HUES64 (cell line): ENCODE results near the gene GATAD1.

Source experiments
- H3K27ac ChIP-seq: 2 replicates; pipeline ENCODE4 v1.7.0; 2013; ENCODE audit warnings: low read depth, low read length, inconsistent platforms
- H3K27me3 ChIP-seq: 2 replicates; pipeline ENCODE4 v1.6.1; 2013; ENCODE audit warnings: mild to moderate bottlenecking, low read length; ENCODE audit not compliant: insufficient read depth
- H3K36me3 ChIP-seq: 2 replicates; pipeline ENCODE4 v1.6.1; 2013; ENCODE audit warnings: mild to moderate bottlenecking, low read length; ENCODE audit not compliant: insufficient read depth
- H3K4me1 ChIP-seq: 2 replicates; pipeline ENCODE4 v1.6.1; 2013; ENCODE audit warnings: mild to moderate bottlenecking, low read length, moderate library complexity; ENCODE audit not compliant: insufficient read depth
- H3K4me3 ChIP-seq: 2 replicates; pipeline ENCODE4 v1.5.1; 2013; ENCODE audit warnings: mild to moderate bottlenecking, low read length, moderate library complexity
- H3K9ac ChIP-seq: 2 replicates; pipeline ENCODE4 v1.6.1; 2013; ENCODE audit warnings: mild to moderate bottlenecking, low read depth, low read length
- H3K9me3 ChIP-seq: 2 replicates; pipeline ENCODE4 v1.6.1; 2013; ENCODE audit warnings: low read depth, low read length; ENCODE audit not compliant: insufficient read depth
- WGBS: fragments of 150-250, 120-280 bp; methylation state at CpG from one replicate; pipeline ENCODE4 v1.1.7; 2013; ENCODE audit warnings: missing lambda C conversion rate; 5-methylcytosine and 5-hydroxymethylcytosine counted together

The GATAD1 gene

DNA sequence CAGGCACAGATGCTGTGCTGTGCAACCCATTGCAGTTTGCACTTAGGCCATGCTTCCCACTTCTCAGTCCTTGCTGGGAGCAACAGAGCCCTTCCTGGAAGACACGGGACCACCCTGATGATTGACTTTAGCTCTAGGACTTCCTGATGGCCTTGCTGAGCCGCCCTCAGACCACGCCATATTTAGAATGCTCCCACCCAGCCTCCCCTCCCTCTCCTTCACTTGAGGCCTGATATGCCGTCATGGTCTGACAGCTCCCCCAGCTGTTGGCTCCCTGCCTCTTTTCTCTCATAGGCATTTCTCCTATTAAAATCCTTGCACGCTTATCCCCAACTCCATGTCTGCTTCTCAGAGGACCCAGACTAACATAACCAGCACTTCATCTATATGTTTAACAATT is 29.4 kb upstream of the GATAD1 start:
- Histone ChIP-seq H3K4me1 (no peaks in the 10 kb centered on the region), H3K27me3 (no peaks in the 10 kb centered on the region), H3K9ac (no peak overlapping the region), H3K4me3 (no peak overlapping the region), H3K36me3 (no peaks in the 10 kb centered on the region), H3K27ac (no peak overlapping the region), H3K9me3 (no peaks in the 10 kb centered on the region)
- WGBS, result 85% methylated on average over 5 of the region's 5 CpGs

DNA sequence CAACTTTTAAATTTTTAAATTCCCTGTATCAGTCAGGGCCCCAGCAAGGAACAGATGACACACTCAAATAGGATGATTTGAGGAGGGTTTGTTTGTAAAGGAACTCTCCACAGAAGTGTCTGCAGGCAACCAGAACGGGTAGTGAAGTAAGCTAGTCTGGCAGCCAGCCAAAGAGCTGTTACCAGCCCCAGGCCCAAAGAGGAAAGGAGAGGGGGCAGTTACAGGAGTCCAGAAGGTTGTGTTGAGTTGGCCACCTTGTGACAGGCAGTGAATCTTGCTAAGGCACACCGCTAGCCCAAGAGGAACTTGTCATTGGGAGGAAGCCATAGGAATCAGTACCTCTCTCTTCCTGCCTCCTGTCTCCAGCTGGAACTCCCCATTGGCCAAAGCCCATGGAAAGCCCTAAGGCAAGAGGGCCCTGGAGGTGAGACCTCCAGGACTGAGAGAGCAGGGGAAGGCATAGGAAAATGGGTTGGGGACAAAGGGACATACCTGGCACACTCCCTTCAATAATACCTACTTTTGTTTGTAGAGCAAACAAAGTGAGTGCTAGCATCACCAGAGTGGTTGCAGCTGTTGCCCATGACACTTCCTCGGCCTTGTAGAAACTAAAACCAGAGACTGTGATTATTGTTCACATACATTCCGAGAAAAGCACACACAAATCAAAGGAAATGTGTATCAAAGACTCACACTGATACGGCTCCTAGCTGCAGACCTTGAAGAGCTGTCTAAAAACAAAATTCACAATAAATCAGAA is 25.4 kb upstream of the GATAD1 start:
- 87% methylated on average over 5 of the region's 5 CpGs for WGBS
- Histone ChIP-seq H3K9ac (no peak overlapping the region), H3K9me3 (no peaks in the 10 kb centered on the region), H3K36me3 (no peaks in the 10 kb centered on the region), H3K27ac (no peak overlapping the region), H3K27me3 (no peaks in the 10 kb centered on the region), H3K4me3 (no peak overlapping the region), H3K4me1 (peaks cover 6% of the 10 kb centered on the region)

DNA sequence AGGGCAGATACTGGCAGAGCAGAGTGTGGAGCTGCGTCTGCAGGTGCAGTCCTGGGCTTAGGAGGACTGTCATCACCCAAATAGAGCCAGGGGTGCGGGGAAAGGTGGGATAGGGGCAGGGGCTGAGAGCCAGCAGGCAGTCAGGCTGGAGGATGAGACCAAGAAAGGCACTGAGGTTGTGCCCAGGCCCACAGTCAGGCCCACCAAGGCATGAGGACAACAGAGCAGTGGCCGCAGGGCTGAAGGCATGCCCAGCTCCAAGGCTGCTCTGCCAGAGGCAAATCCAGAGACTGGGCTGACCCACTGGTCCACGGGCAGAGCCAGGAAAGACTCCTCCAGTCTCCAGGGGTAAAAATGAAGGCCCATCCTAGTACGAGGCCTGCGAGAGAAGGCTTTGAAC is 24.4 kb upstream of the GATAD1 start:
- WGBS, result 94% methylated on average over 6 of the region's 6 CpGs
- Histone ChIP-seq H3K4me3 (no peak overlapping the region), H3K27ac (no peak overlapping the region), H3K9ac (no peak overlapping the region), H3K36me3 (no peaks in the 10 kb centered on the region), H3K4me1 (peaks cover 6% of the 10 kb centered on the region), H3K9me3 (no peaks in the 10 kb centered on the region), H3K27me3 (no peaks in the 10 kb centered on the region)

DNA sequence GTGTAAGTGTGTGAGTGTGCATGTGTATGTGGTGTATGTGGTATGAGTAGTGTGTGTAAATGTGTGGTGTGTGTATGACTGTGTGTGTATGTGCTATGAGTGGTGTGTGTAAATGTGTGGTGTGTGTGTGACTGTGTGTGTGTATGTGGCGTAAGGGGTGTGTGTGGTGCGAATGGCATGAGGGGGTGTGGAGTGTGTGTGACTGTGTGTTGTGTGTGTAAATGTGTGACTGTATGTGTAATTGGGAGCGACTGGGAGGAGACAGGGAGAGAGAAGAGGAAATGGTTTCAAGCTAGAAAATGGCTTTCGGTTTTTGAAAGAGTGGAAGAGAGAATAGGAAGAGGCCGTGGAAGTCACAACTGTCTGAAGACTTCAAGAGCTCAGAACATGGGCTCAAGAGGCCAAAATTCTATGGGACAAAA is 23.6 kb upstream of the GATAD1 start:
- Histone ChIP-seq H3K9me3 (no peaks in the 10 kb centered on the region), H3K27ac (no peak overlapping the region), H3K4me3 (no peak overlapping the region), H3K9ac (peak overlapping the region; percentile 63; the same call in 1 of the 2 replicates), H3K36me3 (no peaks in the 10 kb centered on the region), H3K27me3 (no peaks in the 10 kb centered on the region), H3K4me1 (peaks cover 6% of the 10 kb centered on the region)
- WGBS, result 88% methylated on average over 5 of the region's 5 CpGs

DNA sequence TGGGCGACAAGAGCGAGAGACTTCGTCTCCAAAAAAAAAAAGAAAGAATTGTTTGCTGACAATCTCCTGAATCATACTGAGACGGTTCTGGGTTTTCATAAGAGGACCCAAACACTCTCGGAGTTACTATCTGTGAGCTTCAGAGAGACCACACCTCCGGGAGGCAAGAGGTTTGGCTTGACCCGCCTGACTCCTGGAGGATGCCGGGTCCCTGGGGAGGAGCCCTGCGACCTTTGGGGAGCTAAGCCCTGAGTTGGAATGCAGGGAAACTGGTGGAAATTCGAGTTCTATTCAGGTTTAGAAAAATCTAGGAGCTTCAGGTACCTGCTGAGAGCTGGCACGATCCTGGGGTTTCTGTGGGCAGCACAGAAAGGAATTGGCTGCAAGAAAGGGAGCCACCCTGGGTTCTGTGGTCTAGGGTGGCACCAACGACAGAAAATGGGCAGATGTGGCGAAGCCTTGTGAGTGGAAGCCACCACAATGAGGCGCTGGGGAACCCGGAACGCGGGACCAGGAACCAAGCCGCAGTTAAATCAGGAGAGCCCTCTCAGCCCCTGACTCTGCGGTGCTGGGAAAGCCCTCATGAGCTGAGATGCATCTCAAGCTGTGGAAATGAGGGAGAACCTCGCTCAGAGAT is 21.9 kb upstream of the GATAD1 start:
- no peaks in the 10 kb centered on the region for H3K27me3 ChIP-seq
- H3K4me3 ChIP-seq, result no peak overlapping the region
- WGBS, result 83% methylated on average over 20 of the region's 20 CpGs
- H3K27ac ChIP-seq, result no peak overlapping the region
- H3K4me1 ChIP-seq, result peaks cover 6% of the 10 kb centered on the region
- H3K9me3 ChIP-seq, result no peaks in the 10 kb centered on the region
- no peaks in the 10 kb centered on the region for H3K36me3 ChIP-seq
- no peak overlapping the region for H3K9ac ChIP-seq

DNA sequence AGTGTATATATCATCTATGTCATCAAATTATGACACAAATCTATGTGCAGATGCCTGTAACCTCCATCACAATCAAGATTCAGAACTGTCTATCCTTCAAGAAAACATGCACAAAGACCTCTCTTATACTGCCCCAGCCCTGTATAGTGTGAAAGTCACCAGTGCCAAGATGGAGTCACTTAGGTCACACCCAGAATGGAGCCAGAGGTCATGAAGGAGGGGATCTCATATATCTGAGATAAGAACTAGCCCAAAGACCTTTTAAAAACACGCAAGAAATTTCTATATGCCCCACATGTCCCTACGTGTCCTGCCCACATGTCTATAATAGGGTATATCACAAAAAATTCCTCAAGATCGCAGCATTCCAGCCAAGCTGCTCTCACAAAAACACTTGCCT is 20.1 kb upstream of the GATAD1 start:
- Histone ChIP-seq H3K36me3 (no peaks in the 10 kb centered on the region), H3K4me3 (no peak overlapping the region), H3K27ac (no peak overlapping the region), H3K9me3 (no peaks in the 10 kb centered on the region), H3K27me3 (no peaks in the 10 kb centered on the region), H3K9ac (no peak overlapping the region), H3K4me1 (peaks cover 6% of the 10 kb centered on the region)
- WGBS, result 93% methylated on average over 3 of the region's 3 CpGs

DNA sequence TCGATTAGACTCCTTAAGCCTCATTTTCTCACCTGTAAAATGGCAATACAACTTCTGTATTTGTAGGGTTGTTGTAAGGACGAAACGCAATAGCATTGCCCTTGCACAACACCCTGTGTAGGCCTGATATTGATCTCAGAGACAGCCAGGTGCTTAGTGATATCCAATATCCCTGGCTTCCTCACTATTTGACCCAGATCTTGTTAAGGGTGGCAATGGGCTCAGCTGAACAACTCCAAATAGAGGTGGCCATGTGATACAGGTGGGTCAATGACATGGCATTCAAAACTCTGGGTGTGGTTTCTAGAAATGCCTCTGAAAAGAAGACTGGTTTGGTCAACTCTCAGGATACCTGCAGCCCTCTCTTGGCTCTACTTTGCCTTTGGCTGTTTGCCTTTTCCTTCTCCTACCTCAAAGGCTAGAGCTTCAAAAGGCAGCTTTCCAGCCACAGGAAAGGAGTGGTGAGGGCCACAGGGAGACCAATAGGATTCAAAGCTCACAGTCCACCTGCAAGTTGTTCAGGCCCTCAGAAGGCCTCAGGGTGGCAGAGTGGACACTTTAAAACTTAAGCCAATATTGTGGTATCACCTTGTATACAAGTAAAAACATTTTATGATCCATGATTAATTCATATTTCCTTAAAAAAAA is 14.9 kb upstream of the GATAD1 start:
- 93% methylated on average over 3 of the region's 3 CpGs for WGBS
- Histone ChIP-seq H3K4me3 (no peak overlapping the region), H3K4me1 (peaks cover 12% of the 10 kb centered on the region), H3K27ac (no peak overlapping the region), H3K9ac (no peak overlapping the region), H3K36me3 (no peaks in the 10 kb centered on the region), H3K27me3 (no peaks in the 10 kb centered on the region), H3K9me3 (no peaks in the 10 kb centered on the region)

DNA sequence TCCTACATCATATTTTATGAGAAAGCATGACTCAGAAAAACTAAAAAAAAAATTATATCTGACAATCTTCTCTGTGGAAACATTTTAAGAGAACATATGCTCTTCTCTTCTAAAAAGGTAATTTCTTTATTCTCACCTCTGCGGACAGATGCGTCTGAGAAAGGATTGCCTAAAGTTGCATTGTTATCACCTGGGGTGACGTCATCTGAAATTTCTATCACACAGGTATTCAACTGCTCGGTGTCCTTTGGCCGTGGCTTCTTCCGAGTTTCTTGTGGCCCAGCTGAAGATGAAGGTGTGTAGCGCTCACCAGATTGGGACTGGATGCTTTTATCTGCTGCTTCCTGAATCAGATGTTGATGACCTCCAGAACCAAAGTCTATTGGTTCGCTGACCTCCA is 14.3 kb upstream of the GATAD1 start:
- Histone ChIP-seq H3K9me3 (no peaks in the 10 kb centered on the region), H3K27ac (no peak overlapping the region), H3K4me1 (peaks cover 14% of the 10 kb centered on the region), H3K27me3 (no peaks in the 10 kb centered on the region), H3K36me3 (no peaks in the 10 kb centered on the region), H3K9ac (no peak overlapping the region), H3K4me3 (no peak overlapping the region)
- WGBS, result 92% methylated on average over 8 of the region's 8 CpGs

DNA sequence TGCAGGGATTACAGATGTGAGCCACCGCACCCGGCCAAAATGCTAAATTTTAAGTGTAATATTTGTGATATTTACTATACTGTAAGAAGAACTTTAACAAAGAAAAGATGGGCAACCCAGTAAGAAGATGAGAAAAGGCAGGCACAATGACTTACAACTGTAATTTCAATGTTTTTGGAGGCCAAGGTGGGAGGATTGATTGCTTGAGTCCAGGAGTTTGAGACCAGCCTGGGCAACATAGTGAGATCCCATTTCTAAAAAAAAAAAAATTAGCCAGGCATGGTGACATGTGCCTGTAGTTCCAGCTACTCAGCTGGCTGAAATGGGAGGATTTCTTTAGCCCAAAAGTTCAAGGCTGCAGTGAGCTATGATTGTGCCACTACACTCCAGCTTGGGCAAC is 11.7 kb upstream of the GATAD1 start:
- Histone ChIP-seq H3K27me3 (no peaks in the 10 kb centered on the region), H3K4me1 (peaks cover 18% of the 10 kb centered on the region), H3K9me3 (no peaks in the 10 kb centered on the region), H3K27ac (no peak overlapping the region), H3K9ac (no peak overlapping the region), H3K4me3 (no peak overlapping the region), H3K36me3 (no peaks in the 10 kb centered on the region)
- 100% methylated on average over 1 of the region's 2 CpGs for WGBS

DNA sequence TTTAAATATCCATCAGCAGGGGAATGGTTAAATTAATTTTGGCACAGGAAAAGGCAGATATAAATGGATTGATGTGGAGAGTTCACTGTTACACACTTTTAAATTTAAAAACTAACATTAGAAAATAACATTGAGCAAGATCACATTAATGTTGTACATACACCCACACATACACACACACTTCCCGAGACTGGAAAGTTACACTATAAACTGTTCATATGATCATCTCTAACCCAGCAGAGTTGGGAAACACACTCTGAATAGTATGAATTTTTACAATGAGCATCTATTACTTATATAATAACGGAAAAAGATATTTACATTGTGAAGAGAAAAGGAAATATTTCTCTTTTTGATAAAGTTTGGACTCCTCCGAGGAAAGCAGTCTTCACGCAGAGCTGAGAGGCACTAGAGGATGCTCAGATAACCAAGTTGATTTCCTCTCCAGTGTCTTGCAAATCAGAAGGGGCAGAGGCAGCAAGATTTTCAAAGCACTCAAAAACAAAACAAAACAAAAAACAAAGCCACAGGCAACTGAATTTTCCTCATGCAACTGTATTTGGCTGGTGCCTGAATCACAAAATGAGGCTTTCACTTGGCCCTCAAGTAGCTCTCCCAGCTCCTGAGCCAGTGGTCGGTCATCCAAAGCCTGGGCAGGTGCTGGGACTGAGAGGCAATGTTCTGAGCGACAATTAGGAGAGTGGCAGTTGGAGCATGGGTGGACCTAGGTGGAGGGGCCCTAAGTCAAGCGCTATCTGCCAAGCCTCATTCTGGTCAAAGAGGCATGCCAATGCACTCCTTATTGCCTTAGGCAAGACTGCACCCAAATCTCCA is 10.5 kb upstream of the GATAD1 start:
- peaks cover 22% of the 10 kb centered on the region for H3K4me1 ChIP-seq
- peak overlapping the region; percentile 78 for H3K27ac ChIP-seq
- no peak overlapping the region for H3K4me3 ChIP-seq
- H3K36me3 ChIP-seq, result no peaks in the 10 kb centered on the region
- no peaks in the 10 kb centered on the region for H3K27me3 ChIP-seq
- H3K9ac ChIP-seq, result no peak overlapping the region
- H3K9me3 ChIP-seq, result no peaks in the 10 kb centered on the region
- WGBS, result 61% methylated on average over 6 of the region's 7 CpGs
